ENCODE results near the gene PRAC1. TPM values are rescaled to one million over a fixed set of nuclear protein-coding genes. Genes with fewer than 3 reads are reported as not detected.

The PRAC1 gene
- total RNA-seq, 4 donors from 2014 or later, result not detected

- TF ChIP-seq CTCF (IDR thresholded peaks at IDR 0.05) (no peak), POLR2AphosphoS5 (IDR thresholded peaks at IDR 0.05) (no peak), POLR2A (IDR thresholded peaks at IDR 0.05; ENCODE audit: low read depth) (no peak), EP300 (IDR thresholded peaks at IDR 0.05) (no peak)
- Histone ChIP-seq H3K4me1 (no peaks in the 10 kb centered on the region), H3K4me3 (no peak overlapping the region), H3K36me3 (no peaks in the 10 kb centered on the region), H3K9me3 (no peaks in the 10 kb centered on the region), H3K27me3 (peaks cover 0 to 87% (median 7%) of the 10 kb centered on the region in 4 donors), H3K27ac (replicated peaks in 1 of 4) (no peak overlapping the region)
- 81% methylated on average over 6 of the region's 6 CpGs for WGBS
- DNase-seq (ENCODE audit: extremely low spot score), result no peak
- intact Hi-C loops (cut with DNase I), result no loop called here
Measured at GRCh38 chr17:48761114-48761513, 38.8 kb upstream of the PRAC1 start.

- WGBS, result 52% methylated on average over 4 of the region's 4 CpGs
- Histone ChIP-seq H3K27me3 (peaks cover 0 to 94% (median 13%) of the 10 kb centered on the region in 4 donors), H3K4me3 (no peak overlapping the region), H3K27ac (replicated peaks in 1 of 4) (no peak overlapping the region), H3K9me3 (no peaks in the 10 kb centered on the region), H3K4me1 (peaks cover 0 to 1% (median 0%) of the 10 kb centered on the region in 4 donors), H3K36me3 (no peaks in the 10 kb centered on the region)
- intact Hi-C loops (cut with DNase I), result no loop called here
- DNase-seq (ENCODE audit: extremely low spot score), result no peak
- TF ChIP-seq CTCF (IDR thresholded peaks at IDR 0.05) (no peak), EP300 (IDR thresholded peaks at IDR 0.05) (no peak), POLR2A (IDR thresholded peaks at IDR 0.05; ENCODE audit: low read depth) (no peak), POLR2AphosphoS5 (IDR thresholded peaks at IDR 0.05) (no peak)
Measured at GRCh38 chr17:48760411-48760810, 38.1 kb upstream of the PRAC1 start.

GRCh38 chr17:48759288-48759687 is 37.0 kb upstream of the PRAC1 start:
- intact Hi-C loops (cut with DNase I), result no loop called here
- no peak overlapping the region for H3K27ac ChIP-seq (replicated peaks in 1 of 4)
- H3K9me3 ChIP-seq, result no peaks in the 10 kb centered on the region
- peaks cover 9 to 12% (median 10%) of the 10 kb centered on the region in 4 donors for H3K4me1 ChIP-seq
- peaks cover 0 to 99% (median 24%) of the 10 kb centered on the region in 4 donors for H3K27me3 ChIP-seq
- no peak overlapping the region for H3K4me3 ChIP-seq
- DNase-seq (ENCODE audit: extremely low spot score), result no peak
- TF ChIP-seq EP300 (IDR thresholded peaks at IDR 0.05), result no peak
- no peak for TF ChIP-seq POLR2A (IDR thresholded peaks at IDR 0.05; ENCODE audit: low read depth)
- no peak for TF ChIP-seq POLR2AphosphoS5 (IDR thresholded peaks at IDR 0.05)
- TF ChIP-seq CTCF (IDR thresholded peaks at IDR 0.05), result no peak
- H3K36me3 ChIP-seq, result no peaks in the 10 kb centered on the region

GRCh38 chr17:48757524-48757961 is 35.2 kb upstream of the PRAC1 start:
- DNase-seq (ENCODE audit: extremely low spot score), result no peak
- Histone ChIP-seq H3K4me3 (no peak overlapping the region), H3K27ac (replicated peaks in 1 of 4) (no peak overlapping the region), H3K4me1 (peaks cover 11 to 29% (median 22%) of the 10 kb centered on the region in 4 donors), H3K36me3 (no peaks in the 10 kb centered on the region), H3K27me3 (peaks cover 0 to 100% (median 41%) of the 10 kb centered on the region in 4 donors), H3K9me3 (no peaks in the 10 kb centered on the region)
- intact Hi-C loops (cut with DNase I), result no loop called here
- 39% methylated on average over 2 of the region's 2 CpGs for WGBS
- TF ChIP-seq POLR2A (IDR thresholded peaks at IDR 0.05; ENCODE audit: low read depth), result no peak

- no peak overlapping the region for H3K27ac ChIP-seq (replicated peaks in 1 of 4)
- H3K36me3 ChIP-seq, result no peaks in the 10 kb centered on the region
- peaks cover 11 to 29% (median 22%) of the 10 kb centered on the region in 4 donors for H3K4me1 ChIP-seq
- peaks cover 0 to 100% (median 48%) of the 10 kb centered on the region in 4 donors for H3K27me3 ChIP-seq
- TF ChIP-seq POLR2A (IDR thresholded peaks at IDR 0.05; ENCODE audit: low read depth), result no peak
- no peak for TF ChIP-seq CTCF (IDR thresholded peaks at IDR 0.05)
- TF ChIP-seq EP300 (IDR thresholded peaks at IDR 0.05), result no peak
- no peak for TF ChIP-seq POLR2AphosphoS5 (IDR thresholded peaks at IDR 0.05)
- DNase-seq (ENCODE audit: extremely low spot score), result no peak
- no peaks in the 10 kb centered on the region for H3K9me3 ChIP-seq
- no peak overlapping the region for H3K4me3 ChIP-seq
- intact Hi-C loops (cut with DNase I), result no loop called here
- WGBS, result 44% methylated on average over 3 of the region's 3 CpGs
Measured at GRCh38 chr17:48756830-48757251, 34.5 kb upstream of the PRAC1 start.
